ENCODE measurements around the gene ITPRID2.

ITPRID2 gene

DNA sequence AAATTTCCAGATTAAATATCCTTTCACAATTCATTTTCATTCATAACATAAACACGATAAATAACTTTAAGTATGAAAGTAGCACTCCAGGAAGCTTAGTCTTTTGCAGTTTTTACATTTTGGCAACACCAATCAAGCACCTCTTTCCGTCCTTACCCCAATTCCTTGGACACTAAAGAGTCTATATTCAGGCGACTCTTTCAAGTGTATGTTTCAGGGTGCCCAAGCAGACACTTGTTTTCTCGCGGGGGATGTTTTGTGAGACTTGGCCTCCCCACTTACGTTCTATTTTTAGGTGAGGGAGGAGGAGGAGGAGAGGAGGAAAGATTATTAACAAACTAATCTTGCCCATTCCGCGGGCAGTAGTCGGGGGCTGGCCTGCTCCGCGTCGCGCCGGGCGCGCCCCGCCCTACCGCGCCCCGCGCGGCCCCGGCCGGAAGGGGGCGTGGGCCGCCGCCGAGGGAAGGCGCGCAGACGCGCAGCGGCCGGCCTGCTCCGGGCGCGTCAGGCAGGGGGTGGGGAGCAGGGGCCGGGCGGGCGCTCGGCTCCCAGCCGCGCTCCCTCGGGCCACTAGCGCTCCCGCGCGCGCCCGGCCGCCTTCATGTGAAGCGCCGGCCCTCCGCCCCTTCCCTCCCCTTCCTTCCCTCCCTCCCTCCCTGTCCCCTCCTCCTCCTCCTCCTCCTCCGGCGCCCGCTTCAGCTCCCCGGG, at the start of gene ITPRID2:
ITPRID2 (plus strand) TSS at position 473 of the 708 bp plus-strand sequence. CDS start 337 bp downstream, outside the sequence.
- DNase-seq (ENCODE audit: low read depth, low spot score): peak; percentile 84

DNA sequence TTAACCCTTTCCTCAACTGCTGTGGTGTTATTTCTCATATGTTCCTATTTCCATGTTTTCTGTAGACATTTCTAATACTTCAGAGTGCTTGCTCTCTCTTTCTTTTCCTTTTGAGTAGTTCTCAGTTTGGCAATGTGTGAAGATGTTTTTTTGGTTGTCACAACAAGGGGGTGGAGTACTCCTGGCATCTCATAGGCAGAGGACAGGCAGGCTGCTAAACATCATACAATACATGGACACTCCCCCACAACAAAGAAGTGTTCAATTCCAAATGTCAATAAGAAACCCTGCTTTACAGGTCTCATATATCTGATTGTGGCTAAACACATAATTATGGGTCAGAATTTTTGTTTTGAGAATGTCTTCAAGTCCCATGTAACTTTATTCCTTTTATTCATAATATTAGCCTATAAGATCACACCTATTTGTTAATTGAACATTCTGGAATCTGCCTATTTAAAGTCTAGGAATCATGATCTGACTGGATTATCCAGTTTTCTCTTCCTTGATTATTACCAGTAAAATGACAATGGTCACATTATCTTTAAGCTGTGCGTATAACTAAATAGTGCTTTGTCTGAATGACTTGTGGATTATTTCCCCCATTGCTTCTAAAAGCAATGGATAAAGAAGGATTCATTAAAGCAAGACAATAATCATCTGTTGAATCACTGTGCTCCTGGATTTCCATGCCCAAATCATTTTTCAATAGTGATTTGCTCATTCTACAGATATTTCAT, 46.8 kb upstream of the ITPRID2 start:
- DNase-seq (ENCODE audit: low read depth, low spot score): no peak

DNA sequence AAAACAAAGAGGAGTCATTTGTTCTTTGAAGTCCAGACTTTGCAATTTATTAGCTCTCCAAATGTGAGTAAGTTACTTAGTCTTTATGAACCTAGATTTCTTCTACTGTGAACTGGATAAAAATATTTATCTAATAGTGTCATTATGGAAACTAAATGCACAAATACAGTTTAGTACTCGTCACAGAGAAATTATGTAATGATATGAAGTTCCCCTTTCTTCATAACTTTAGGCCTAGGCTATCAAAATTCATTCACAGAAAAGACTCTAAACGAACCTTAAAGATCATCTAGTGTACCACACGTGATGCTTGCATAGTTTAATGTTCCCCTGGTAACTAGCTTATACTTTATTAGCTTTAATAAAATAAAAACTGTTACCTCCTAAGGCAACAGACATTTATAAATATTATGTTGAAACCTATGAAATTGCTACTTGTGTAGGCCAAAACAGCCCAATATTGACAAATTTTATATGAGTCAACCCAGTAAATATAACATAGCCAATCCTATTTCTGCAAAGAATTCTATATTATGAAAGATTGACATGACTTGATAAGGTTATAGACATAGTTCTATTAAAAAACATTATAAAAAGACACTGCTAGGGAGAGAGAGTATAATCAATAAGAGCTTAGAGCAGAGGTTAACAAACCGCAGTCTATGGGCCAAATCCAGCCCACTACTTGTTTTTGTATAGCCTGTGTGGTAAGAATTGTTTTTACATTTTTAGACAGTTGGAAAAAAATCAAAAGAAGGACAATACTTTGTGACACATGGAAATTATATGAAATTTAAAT, 44.9 kb upstream of the ITPRID2 start:
- DNase-seq (ENCODE audit: low read depth, low spot score): no peak

DNA sequence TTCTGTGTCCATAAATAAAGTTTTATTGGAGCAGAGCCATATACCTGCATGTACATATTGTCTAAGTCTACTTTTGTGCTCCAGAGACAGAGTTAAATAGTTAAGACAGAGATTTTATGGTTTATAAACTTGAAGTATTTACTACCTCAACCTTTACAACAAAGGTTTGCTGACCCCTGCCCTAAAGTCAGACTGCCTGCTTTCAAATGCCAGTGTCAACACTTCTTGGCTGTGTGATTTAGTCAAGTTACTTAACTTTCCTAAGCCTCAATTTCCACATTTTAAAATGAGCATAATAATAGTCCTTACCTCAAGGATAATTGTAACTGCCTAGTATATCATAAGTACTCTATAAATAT, 44.4 kb upstream of the ITPRID2 start:
- DNase-seq (ENCODE audit: low read depth, low spot score): no peak

DNA sequence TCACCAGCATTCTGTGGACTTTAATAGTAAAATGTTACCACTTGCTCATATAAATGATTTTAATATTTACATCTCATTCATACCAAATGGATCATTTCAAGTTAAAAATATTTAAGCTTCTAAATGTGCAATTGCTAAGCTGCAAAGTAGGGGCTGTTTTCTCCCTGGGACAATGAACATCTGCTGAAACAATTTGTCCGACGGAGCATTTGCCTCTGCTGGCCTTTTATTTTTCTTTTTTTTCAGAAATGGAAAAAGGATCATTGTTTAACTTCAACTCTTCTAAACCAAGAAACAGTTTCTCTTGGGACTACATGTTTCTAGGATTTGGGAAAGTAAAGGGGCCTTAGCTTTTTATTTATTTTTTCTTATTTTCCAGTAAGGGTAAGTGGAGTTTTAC, 43.8 kb upstream of the ITPRID2 start:
- DNase-seq (ENCODE audit: low read depth, low spot score): no peak

DNA sequence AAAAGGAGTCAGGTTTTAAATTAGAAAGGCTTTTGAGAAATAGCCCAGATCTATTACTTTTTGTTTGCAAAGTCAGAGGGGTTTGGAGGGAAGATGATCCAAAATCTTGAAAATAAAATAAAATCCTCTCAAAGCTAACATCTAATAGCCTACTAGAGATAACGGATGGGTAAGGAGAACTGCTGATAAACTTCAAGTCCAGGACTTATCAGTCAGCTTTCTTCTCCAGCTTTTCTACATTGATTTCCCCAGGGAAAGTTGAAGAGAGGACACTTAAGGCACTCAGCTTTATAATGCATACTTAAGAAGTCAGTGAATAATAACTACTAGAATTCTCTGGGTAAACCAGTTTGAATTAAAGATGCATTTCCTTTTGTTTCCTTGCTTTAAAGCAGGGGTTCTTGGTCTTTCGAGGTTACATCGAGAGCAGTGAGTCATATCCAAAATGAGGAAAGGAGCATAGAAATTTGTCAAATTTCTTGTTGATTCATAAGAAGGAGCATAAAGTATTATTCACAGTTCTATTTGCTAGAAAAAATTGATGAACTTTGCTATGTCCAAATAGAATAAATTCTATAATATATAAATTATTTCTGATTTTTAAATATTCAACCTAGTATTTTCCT, 43.2 kb upstream of the ITPRID2 start:
- no peak for DNase-seq (ENCODE audit: low read depth, low spot score)

DNA sequence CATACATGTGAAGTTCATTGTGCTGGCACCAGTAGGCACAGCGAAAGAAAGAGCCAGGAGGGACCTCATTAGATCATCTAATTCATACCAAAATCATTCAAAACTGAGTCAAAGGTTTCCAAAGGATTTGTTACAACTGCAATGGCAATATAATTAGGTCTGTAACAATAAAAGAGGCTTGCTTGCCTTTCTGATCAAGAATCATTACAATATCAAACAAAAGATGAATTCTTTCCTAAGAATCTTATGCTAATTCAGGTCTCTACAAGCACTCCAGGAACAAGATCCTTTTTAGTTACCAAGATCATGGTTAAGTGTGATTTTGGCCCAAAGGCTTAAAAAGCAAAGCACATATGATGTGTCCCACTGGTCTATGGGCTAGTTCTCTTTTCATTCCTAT, 41.9 kb upstream of the ITPRID2 start:
- no peak for DNase-seq (ENCODE audit: low read depth, low spot score)

DNA sequence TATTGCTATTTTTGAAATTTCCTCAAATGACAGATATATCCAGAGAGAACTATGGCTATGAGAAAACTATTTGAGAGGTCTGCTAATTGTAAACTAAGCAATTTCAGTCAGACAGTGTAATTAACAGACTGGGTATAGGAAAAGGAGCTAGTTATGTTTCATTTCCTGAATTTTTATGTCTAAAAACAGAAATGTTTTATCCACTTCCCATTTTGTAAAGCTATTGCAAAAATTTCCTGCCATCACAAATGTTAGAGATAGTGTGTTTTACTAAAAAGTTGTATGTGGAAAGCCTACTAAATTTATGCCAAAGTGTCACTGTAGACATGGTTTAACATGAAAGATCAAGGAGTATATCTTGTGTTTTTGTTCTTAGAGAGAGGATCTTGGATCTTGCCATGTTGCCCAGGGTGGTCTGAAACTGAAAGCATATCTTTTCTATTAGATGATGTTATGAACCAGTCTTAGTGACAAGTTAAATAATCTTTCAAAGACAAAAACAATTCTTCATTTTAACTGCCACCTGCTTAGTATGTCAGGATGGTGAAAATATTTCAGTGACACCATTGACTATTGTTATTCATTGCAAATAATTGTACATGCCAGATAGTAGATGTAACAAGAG, 40.5 kb upstream of the ITPRID2 start:
- no peak for DNase-seq (ENCODE audit: low read depth, low spot score)

DNA sequence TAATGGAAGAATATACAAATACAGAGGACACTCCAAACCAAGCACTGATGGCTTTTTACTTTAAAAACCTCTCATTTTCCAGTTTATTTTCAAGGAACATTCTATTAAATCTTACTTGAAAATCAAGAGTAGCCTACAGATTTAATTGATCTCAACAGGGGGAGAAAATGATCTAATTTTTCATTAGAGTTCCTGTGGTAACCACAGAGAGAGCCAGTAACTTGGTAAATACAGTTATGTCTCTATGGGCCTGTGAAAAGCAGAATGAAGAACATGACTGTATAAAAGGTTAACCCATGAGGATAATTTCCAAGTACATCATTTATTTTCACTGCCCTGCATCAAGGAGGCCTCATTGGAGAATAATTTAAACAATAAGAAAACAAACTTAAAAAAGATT, 39.8 kb upstream of the ITPRID2 start:
- DNase-seq (ENCODE audit: low read depth, low spot score): no peak

DNA sequence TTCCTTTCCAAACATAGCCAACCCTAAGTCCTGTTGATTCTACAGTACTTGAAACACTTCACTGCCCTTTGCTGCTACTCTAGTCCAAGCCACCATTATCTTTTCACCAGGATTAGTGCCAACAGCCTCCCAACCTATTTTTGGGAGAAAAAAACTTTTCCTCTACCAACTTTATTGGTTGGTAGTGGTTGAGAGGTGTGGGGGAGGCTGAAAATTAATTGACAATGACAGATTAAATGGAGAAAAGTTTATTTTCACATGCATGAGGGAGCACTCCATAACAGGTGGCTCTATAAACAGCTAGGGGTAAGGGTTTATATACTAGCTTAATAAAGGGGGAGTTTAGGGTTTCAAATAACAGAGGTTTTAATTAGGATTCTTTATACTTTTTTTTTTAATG, 37.8 kb upstream of the ITPRID2 start:
- no peak for DNase-seq (ENCODE audit: low read depth, low spot score)

DNA sequence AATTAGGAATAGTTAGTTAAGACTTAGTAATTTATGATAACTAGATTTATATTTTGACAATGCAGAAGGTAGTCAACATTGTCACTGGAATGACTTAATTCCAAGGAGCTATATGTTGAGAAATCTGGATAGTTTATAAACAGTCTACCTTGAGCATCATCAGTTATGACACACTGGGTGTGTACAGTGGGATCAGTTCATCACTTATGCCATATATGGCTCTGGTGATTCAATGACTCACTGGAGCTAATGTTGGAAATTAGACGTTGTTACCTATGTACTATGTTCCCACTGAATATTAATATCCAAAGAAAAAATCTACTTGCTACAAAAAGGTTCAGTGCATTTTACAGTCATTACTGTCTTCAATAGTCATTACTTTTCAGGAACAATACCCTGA, 34.0 kb upstream of the ITPRID2 start:
- no peak for DNase-seq (ENCODE audit: low read depth, low spot score)

DNA sequence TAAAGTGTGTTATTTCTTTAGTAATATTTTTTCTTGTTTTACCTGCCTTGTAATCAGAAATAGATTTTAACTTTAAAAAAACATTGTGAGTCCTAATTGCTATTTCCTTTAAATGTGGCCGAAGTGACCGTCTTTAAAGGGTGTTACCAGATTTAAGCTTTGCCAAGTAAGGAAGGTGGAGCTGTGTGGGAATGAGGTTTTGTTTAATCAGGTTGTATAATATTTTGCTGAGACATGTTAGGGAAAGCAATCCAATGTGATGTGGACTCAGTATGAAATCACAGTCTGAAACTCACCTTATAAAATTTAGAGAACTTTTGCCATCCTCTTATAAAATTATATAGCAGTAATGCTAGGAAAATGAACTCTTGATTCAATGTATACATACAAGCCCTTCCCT, 32.9 kb upstream of the ITPRID2 start:
- DNase-seq (ENCODE audit: low read depth, low spot score): no peak

DNA sequence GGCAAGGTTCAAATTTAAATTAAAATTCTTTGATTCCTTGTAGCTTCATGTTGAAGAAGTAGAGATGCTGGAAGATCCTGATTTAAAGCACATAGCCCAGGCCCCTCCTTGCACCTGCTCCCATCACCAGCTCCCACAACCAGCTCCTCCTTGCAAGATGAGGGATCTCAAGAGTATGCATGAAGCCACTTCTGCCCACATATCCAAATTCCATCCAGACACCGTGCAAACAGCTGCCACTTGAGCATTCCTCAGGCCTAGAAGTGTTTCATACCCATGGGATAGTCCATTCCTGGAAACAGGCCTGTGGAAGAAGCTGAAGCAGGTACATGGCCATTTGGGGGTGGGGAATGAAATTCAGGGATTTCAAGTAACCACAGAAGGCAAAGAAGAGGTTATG, 32.4 kb upstream of the ITPRID2 start:
- no peak for DNase-seq (ENCODE audit: low read depth, low spot score)

DNA sequence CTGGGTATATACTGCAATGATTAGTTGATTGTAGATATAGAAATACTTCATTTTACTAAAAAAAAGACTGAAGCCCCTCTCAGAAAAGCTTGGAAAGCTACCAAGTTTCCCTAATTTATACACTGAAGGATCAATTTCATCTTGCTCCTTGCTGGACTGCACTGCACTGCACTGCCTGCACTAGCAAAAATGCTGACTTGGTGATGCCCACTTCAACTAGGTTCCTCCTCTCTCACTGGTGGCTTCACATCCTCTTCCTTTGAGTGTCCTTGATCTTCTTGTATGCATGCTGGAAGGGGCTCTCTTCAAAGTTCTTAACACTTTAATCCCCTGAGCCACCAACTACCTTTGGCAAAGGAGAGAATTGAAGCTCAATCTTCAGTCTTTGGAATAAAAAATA, 31.7 kb upstream of the ITPRID2 start:
- DNase-seq (ENCODE audit: low read depth, low spot score): no peak

DNA sequence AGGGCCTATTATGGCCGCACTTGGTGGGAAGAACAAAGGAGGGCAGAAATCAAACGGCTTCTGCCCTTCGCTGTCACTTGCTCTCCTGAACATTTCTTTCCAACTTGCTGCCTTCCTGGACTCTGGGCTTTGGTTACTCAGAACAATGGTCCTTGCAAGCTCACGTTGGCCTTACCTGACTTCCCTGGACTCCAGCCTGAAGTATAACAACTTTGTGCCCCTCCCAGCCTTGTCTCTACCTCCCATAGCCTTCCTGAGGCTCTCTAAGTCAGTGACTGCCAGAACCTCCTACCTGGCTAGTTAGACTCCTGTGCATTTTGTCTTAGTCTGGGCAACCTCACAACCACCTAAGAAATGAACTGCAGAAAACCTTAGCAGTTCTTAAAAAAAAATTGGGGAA, 30.2 kb upstream of the ITPRID2 start:
- peak; percentile 4 for DNase-seq (ENCODE audit: low read depth, low spot score)

DNA sequence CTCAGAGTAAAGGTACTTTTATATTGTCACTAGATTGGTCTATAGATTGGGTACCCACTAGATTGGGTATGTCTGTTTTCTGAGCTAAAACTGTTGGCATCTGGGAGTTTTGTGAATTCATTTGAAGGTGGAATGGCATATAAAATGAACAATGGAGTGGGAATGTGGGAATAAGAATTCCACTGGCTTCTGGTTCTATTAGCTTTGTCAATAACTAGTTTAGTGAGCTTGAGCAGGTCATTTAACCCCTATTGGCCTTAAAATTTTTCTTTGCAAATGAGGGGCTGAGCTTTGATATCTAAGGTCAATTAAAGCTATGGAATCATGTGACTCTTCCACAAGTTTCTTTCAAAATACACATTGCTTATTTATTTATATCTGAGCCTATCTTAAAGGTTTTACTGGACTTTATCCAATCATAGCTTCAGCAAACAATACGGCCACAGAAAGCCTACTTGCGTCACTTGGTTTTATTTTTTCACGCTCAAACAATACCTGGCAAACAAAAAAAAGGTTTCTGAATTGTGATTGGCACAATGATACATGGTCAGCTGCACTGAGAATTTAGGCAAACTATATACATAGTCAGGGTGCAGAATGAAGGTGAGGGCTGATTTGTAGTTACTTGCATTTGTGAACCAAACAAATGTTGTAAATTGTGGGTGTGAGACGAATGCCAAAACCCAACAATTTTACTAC, 28.8 kb upstream of the ITPRID2 start:
- DNase-seq (ENCODE audit: low read depth, low spot score): no peak

DNA sequence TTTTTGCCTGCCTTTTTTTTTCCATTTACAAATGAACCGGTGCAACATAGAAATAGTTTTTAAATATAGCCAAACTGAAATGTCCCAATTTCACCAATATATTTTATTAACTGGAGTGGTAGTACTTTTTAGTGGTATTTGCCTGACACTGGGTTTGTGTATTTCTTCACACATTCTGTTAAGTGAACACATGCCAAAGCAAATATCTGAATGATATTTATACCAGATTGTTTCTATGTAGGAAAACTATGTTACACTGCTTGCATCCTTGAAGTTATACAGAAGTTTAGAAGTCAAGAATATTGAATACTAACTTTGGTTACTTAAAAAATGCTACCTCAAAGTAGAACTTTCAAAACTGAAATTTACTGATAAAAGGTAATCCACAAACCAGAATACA, 19.4 kb upstream of the ITPRID2 start:
- no peak for DNase-seq (ENCODE audit: low read depth, low spot score)

DNA sequence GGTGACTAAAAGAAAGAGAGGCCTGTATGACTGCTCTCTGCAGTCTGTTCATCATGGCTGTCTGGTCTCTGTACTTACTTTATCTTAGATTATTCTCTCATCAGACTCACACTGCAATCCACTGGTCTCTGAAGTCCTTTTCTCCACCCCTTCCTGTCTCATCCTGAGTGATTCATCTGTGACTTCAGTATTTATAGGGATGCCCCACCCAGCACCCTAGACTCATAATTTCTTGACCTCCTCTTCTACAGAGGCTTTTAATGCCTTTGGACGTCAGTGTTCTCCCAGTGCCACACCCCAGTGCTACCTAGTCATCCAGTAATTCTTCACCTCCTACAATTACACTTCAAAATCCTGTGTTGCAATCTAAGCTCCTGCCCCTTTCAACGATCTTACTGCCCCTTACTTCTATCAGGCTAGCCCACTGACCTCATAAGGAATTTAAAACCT, 14.9 kb upstream of the ITPRID2 start:
- no peak for DNase-seq (ENCODE audit: low read depth, low spot score)

DNA sequence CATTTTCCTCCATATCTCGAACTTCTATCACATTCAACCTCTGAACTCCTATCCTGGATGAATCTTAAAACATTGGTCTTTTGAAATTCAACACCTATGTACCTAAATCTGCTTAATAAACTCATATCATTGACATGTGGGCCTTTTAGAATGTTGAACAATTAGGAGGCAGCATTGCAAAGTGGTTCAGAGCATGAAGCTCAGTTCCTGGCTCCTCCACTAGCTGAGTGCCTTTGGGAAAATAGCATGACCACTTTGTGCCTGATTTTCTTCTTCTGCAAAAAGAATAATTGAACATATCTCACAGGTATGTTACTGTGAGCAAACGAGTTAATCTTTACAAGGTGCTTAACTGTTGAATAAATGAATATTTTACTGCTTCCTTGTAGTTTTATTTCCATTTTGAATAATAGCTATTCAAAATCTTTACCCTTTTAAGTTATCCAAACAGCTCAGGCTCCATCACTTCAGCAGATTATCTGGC, 14.3 kb upstream of the ITPRID2 start:
- DNase-seq (ENCODE audit: low read depth, low spot score): no peak

DNA sequence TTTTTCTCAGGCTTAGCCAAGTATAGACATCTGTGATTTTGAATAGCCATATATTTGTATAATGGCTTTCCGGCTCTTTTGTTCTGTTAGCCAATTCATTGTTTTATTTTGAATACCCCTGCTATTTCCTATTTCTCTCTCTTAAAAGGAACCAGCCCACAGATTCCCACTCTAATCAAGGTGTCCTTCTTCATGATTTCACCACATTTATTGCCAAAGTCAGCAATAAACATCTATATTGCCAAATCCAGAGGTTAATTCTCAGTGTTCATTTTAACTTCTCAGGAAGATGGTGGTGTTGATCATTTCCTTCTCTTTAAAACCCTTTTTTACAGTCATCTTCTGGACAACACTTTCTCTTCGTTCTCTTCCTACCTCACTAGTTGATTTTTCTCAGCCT, 13.1 kb upstream of the ITPRID2 start:
- no peak for DNase-seq (ENCODE audit: low read depth, low spot score)

DNA sequence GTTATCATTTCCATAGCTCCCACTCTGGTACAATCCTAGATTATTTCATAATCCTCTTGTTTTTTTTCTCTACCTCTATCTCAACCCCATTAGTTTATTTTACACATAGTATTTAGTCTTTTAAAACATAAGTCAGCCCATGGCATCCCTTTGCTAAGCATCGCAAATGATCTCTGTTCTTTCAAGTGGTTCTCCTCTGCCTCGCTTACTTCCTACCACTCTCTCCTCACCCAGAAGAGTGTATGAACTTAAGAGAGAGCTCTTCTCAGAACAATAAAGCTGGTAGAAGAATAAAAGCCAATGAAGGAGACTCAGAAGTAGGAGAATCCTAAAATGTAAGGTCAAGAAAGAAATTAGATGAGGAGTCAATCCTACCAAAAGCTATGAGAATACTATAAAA, 12.2 kb upstream of the ITPRID2 start:
- DNase-seq (ENCODE audit: low read depth, low spot score): no peak

All from ELF-1 (cell line).